OCI-LY3 (cell line): ENCODE results near the gene BABAM2.

Source experiments
- CTCF ChIP-seq: fragments of 200-600, 300-600 bp; sonication (generic); IDR thresholded peaks from 2 replicates; pipeline ENCODE4 v1.5.1; 2014; ENCODE audit warnings: antibody characterized with exemption, low read length, low read depth
- EZH2phosphoT487 ChIP-seq: fragments of 200-600 bp; shearing (Covaris generic); IDR thresholded peaks from 2 replicates; pipeline ENCODE4 v1.6.1; 2018; ENCODE audit warnings: antibody characterized with exemption, mixed run types, low read depth

GRCh38 chr2:28108143-28108542, 217.6 kb downstream of the BABAM2 start:
- no peak for TF ChIP-seq EZH2phosphoT487
- TF ChIP-seq CTCF, result no peak
